OCI-LY7 (cell line): ENCODE data around the gene DGCR2. TPM values are rescaled to one million over a fixed set of nuclear protein-coding genes. Genes with fewer than 3 reads are reported as not detected.

Experiments used
- BruUV-seq: library from RNA; stranded (reverse); fragments of 400-500 nt; replicated peaks from 2 replicates; lab custom pipeline; 2021; lab: Mats Ljungman, UMichigan
- CTCF ChIA-PET: fragments of 300-600 bp; sonication (Branson Sonifier 250); formaldehyde crosslinking; loops from one replicate; lab custom pipeline; 2022; ENCODE audit warnings: antibody characterized with exemption; ENCODE audit not compliant: unreplicated experiment; lab: Charles Lee
- POLR2A ChIA-PET: fragments of 300-600 bp; sonication (Branson Sonifier 250); formaldehyde crosslinking; loops from one replicate; lab custom pipeline; 2022; ENCODE audit warnings: antibody characterized with exemption; lab: Charles Lee
- DNase-seq: peaks from one replicate; pipeline ENCODE4 v3.0.0-alpha.2; 2015; ENCODE audit warnings: low spot score
- H2AFZ ChIP-seq: fragments of 200-600 bp; sonication (generic), shearing (Covaris generic); 2 replicates; pipeline ENCODE4 v1.6.1; 2014; ENCODE audit warnings: mild to moderate bottlenecking, antibody characterized with exemption, low read length, moderate library complexity
- H3K27ac ChIP-seq: fragments of 200-600 bp; sonication (generic); 2 replicates; pipeline ENCODE4 v1.5.1; 2014; ENCODE audit warnings: mixed run types, low read depth, mild to moderate bottlenecking, moderate library complexity, low read length, inconsistent platforms; ENCODE audit not compliant: poor library complexity, severe bottlenecking
- H3K36me3 ChIP-seq: fragments of 200-600 bp; sonication (generic); 2 replicates; pipeline ENCODE4 v1.6.1; 2014; ENCODE audit warnings: mild to moderate bottlenecking, antibody characterized with exemption, low read length, moderate library complexity, mixed read lengths; ENCODE audit not compliant: insufficient read depth
- H3K4me1 ChIP-seq: fragments of 200-600 bp; sonication (generic); 2 replicates; pipeline ENCODE4 v1.5.1; 2014; ENCODE audit warnings: mild to moderate bottlenecking, low read length; ENCODE audit not compliant: insufficient read depth, poor library complexity, severe bottlenecking
- H3K4me2 ChIP-seq: fragments of 200-600 bp; sonication (generic); 2 replicates; pipeline ENCODE4 v1.6.1; 2014; ENCODE audit warnings: mild to moderate bottlenecking, low read length
- H3K4me3 ChIP-seq: fragments of 200-600 bp; sonication (generic); 2 replicates; pipeline ENCODE4 v1.5.1; 2014; ENCODE audit warnings: mild to moderate bottlenecking, low read depth, low read length; ENCODE audit not compliant: poor library complexity, severe bottlenecking
- H3K79me2 ChIP-seq: fragments of 200-600 bp; sonication (generic); 2 replicates; pipeline ENCODE4 v1.6.1; 2016; ENCODE audit warnings: low read depth, mild to moderate bottlenecking, low read length, moderate library complexity, mixed read lengths; ENCODE audit not compliant: insufficient read depth
- H3K9me2 ChIP-seq: fragments of 200-600 bp; sonication (generic); 2 replicates; pipeline ENCODE4 v1.6.1; 2016; ENCODE audit warnings: mild to moderate bottlenecking, low read length, mixed read lengths; ENCODE audit not compliant: insufficient read depth
- H3K9me3 ChIP-seq: fragments of 200-600 bp; sonication (generic); 2 replicates; pipeline ENCODE4 v1.6.1; 2014; ENCODE audit warnings: mild to moderate bottlenecking, mixed run types, low read length, mixed read lengths
- H4K20me1 ChIP-seq: fragments of 200-600 bp; sonication (generic); 2 replicates; pipeline ENCODE4 v1.6.1; 2014; ENCODE audit warnings: mild to moderate bottlenecking, antibody characterized with exemption, low read length, moderate library complexity, mixed read lengths; ENCODE audit not compliant: insufficient read depth
- EZH2phosphoT487 ChIP-seq: fragments of 200-600 bp; sonication (generic); IDR thresholded peaks from 2 replicates; pipeline ENCODE4 v1.6.1; 2018; ENCODE audit warnings: low read depth, borderline replicate concordance, mild to moderate bottlenecking, mixed run types, antibody characterized with exemption, low read length, moderate library complexity, mixed read lengths
- intact Hi-C: fragments of 100-400 bp; cut with micrococcal nuclease; formaldehyde crosslinking; loops from one replicate; pipeline ENCODE4 v1.10.0; 2022; ENCODE audit not compliant: unreplicated experiment
- total RNA-seq, 2 experiments: library from RNA; depleted of rRNA in 1 of 2; stranded (reverse); fragments of >200 nt in 1 of 2; shearing (Covaris generic) in 1 of 2; gene quantifications; 2 replicates each; pipeline ENCODE4 v1.2.3, GENCODE V29; 2014 to 2022
- TF ChIP-seq, protein P1 (sequence below): fragments of 200-600 bp; sonication (generic); conservative IDR thresholded peaks from 2 replicates; pipeline ENCODE4 v1.5.1; 2014; ENCODE audit warnings: mild to moderate bottlenecking, antibody characterized with exemption, low read length, moderate library complexity, mixed read lengths

Gene DGCR2
- total RNA-seq, 2 experiments from 2014 or later: 27.6 to 29.7 TPM

DNA sequence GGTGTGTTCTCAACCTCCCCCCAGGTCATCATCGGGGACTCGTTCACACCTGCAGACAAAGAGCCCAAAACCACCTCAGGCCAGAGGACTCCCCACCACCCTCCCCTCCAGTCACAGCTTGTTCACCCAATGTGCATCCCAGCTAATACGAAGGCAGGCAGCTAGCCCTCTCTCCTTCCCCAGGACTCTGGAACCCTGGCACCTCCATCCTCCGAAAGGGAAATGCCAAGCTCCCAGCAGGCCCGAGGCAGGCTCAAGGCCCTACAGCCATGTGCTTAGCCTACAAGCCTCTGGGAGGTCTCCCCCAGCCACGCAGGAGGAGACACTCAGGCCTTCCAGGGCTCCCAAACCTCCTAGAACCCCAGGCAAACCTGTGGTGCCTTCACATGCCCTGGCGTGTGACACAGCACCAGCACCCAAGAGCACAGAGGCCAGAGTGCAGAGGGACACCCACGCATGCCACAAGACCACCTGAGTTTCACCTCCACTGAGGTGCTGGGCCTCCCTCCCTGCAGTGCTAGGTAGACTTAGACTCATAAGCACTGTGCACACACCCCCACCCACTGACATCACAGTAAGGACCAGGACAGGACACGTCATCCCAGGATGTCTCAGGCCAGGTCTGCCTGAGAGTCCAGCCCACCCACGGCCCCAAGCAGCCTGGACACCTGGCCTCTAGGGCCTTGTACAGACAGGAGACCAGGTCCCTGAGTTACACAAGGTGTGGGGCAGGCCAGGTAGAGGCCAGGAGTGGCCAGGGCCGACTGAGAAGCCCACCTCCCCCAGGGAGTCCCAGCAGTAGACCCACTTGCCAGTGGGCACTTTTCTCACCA lies 15.4 kb upstream of the DGCR2 start:
- H3K9me2 ChIP-seq: no peaks in the 10 kb centered on the region
- ChIA-PET CTCF (no interaction called here), POLR2A (no interaction called here)
- no peak overlapping the region for H3K27ac ChIP-seq
- intact Hi-C loops: no loop called here
- BruUV-seq: no TSS peak
- no peak overlapping the region for H3K4me2 ChIP-seq
- H3K4me3 ChIP-seq: no peak overlapping the region
- H2AFZ ChIP-seq: no peak overlapping the region
- no peaks in the 10 kb centered on the region for H3K79me2 ChIP-seq
- no peaks in the 10 kb centered on the region for H4K20me1 ChIP-seq
- no peak for TF ChIP-seq EZH2phosphoT487
- TF ChIP-seq, protein P1, sequence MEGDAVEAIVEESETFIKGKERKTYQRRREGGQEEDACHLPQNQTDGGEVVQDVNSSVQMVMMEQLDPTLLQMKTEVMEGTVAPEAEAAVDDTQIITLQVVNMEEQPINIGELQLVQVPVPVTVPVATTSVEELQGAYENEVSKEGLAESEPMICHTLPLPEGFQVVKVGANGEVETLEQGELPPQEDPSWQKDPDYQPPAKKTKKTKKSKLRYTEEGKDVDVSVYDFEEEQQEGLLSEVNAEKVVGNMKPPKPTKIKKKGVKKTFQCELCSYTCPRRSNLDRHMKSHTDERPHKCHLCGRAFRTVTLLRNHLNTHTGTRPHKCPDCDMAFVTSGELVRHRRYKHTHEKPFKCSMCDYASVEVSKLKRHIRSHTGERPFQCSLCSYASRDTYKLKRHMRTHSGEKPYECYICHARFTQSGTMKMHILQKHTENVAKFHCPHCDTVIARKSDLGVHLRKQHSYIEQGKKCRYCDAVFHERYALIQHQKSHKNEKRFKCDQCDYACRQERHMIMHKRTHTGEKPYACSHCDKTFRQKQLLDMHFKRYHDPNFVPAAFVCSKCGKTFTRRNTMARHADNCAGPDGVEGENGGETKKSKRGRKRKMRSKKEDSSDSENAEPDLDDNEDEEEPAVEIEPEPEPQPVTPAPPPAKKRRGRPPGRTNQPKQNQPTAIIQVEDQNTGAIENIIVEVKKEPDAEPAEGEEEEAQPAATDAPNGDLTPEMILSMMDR: no peak
- no peak for DNase-seq
- H3K9me3 ChIP-seq: no peaks in the 10 kb centered on the region
- peaks cover 74% of the 10 kb centered on the region for H3K36me3 ChIP-seq
- no peaks in the 10 kb centered on the region for H3K4me1 ChIP-seq

GRCh38 chr22:19136915-19137314 lies 14.7 kb upstream of the DGCR2 start:
- Histone ChIP-seq H3K4me3 (no peak overlapping the region), H3K79me2 (no peaks in the 10 kb centered on the region), H4K20me1 (no peaks in the 10 kb centered on the region), H3K4me1 (no peaks in the 10 kb centered on the region), H3K4me2 (no peak overlapping the region), H3K27ac (no peak overlapping the region), H2AFZ (no peak overlapping the region), H3K36me3 (peaks cover 68% of the 10 kb centered on the region), H3K9me2 (no peaks in the 10 kb centered on the region), H3K9me3 (no peaks in the 10 kb centered on the region)
- CTCF ChIA-PET: no interaction called here
- no TSS peak for BruUV-seq
- no peak for DNase-seq
- TF ChIP-seq, protein P1: no peak
- TF ChIP-seq EZH2phosphoT487: no peak
- POLR2A ChIA-PET: no interaction called here
- intact Hi-C loops: no loop called here

GRCh38 chr22:19134874-19135273 lies 12.7 kb upstream of the DGCR2 start:
- DNase-seq: no peak
- no TSS peak for BruUV-seq
- no peaks in the 10 kb centered on the region for H3K4me1 ChIP-seq
- no peak overlapping the region for H2AFZ ChIP-seq
- peaks cover 58% of the 10 kb centered on the region for H3K36me3 ChIP-seq
- no peaks in the 10 kb centered on the region for H3K79me2 ChIP-seq
- H3K4me3 ChIP-seq: no peak overlapping the region
- H3K27ac ChIP-seq: no peak overlapping the region
- CTCF ChIA-PET: no interaction called here
- H4K20me1 ChIP-seq: no peaks in the 10 kb centered on the region
- TF ChIP-seq, protein P1: no peak
- TF ChIP-seq EZH2phosphoT487: no peak
- H3K9me2 ChIP-seq: no peaks in the 10 kb centered on the region
- no peaks in the 10 kb centered on the region for H3K9me3 ChIP-seq
- POLR2A ChIA-PET: no interaction called here
- H3K4me2 ChIP-seq: no peak overlapping the region
- intact Hi-C loops: no loop called here
